ENCODE results near the gene SYNGR4. TPM values are rescaled to one million over a fixed set of nuclear protein-coding genes. Genes with fewer than 3 reads are reported as not detected.

SYNGR4 gene
- polyA plus RNA-seq, 1 donor (not counting 4 experiments of a cell fraction or from before 2014, with no cell fraction given) = not detected

DNA sequence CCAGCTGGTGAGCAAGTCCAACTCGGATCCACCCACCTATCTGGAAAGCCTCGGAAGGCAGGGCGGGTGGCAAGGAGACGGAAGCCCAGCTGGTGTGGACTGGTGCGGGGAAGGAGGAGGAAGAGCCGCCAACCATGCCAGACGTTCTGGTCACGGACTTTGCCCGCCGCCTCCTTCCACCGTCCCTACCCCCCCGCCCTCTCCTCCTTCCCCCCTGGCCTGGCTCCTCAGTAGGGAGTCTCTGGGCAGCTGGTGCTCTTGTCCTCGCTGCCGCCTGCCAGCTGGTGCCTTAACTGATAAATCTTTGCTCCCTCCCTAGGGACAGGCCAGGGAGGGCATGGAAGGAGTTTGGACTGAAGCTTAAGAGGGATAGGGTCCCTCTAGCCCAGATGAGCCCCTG, 4.8 kb downstream of the SYNGR4 start:
- Histone ChIP-seq H3K9me3 (ENCODE audit: control insufficient read depth, low read depth, low read length) (no peaks in the 10 kb centered on the region), H3K9me1 (ENCODE audit: control insufficient read depth, extremely low read depth, insufficient read depth, low read length) (no peaks in the 10 kb centered on the region), H3K4me1 (ENCODE audit: control insufficient read depth, extremely low read depth, insufficient read depth, low read length) (no peaks in the 10 kb centered on the region), H3K9ac (ENCODE audit: control insufficient read depth, extremely low read depth, insufficient read depth, low read length) (no peak overlapping the region), H2AFZ (ENCODE audit: control insufficient read depth, low read length) (no peak overlapping the region), H3K27ac (ENCODE audit: control insufficient read depth, insufficient read depth, low read length) (no peak overlapping the region), H3K4me3 (ENCODE audit: control insufficient read depth in 2 of 3, extremely low read depth in 1 of 3, insufficient read depth in 2 of 3, low read depth in 1 of 3, low read length in 3 of 3) (no peak overlapping the region), H3K27me3 (ENCODE audit: control insufficient read depth, extremely low read depth, insufficient read depth, low read length) (no peaks in the 10 kb centered on the region), H3K79me2 (ENCODE audit: control insufficient read depth, insufficient read depth, low read length) (no peaks in the 10 kb centered on the region), H3K4me2 (ENCODE audit: control insufficient read depth, extremely low read depth, insufficient read depth, low read depth, low read length) (no peak overlapping the region), H4K20me1 (ENCODE audit: control insufficient read depth, extremely low read depth, insufficient read depth, low read length) (no peaks in the 10 kb centered on the region), H3K36me3 (ENCODE audit: control insufficient read depth in 2 of 2, extremely low read depth in 1 of 2, insufficient read depth in 2 of 2, low read length in 2 of 2) (no peaks in the 10 kb centered on the region)
- dilution Hi-C loops (cut with MboI; ENCODE audit: extremely low pct_ligation_motif_present, low sequenced_read_pairs) = no loop called here
- TF ChIP-seq EZH2 (IDR thresholded peaks at IDR 0.05; ENCODE audit: low read length) = no peak
- TF ChIP-seq, protein P1, sequence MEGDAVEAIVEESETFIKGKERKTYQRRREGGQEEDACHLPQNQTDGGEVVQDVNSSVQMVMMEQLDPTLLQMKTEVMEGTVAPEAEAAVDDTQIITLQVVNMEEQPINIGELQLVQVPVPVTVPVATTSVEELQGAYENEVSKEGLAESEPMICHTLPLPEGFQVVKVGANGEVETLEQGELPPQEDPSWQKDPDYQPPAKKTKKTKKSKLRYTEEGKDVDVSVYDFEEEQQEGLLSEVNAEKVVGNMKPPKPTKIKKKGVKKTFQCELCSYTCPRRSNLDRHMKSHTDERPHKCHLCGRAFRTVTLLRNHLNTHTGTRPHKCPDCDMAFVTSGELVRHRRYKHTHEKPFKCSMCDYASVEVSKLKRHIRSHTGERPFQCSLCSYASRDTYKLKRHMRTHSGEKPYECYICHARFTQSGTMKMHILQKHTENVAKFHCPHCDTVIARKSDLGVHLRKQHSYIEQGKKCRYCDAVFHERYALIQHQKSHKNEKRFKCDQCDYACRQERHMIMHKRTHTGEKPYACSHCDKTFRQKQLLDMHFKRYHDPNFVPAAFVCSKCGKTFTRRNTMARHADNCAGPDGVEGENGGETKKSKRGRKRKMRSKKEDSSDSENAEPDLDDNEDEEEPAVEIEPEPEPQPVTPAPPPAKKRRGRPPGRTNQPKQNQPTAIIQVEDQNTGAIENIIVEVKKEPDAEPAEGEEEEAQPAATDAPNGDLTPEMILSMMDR (optimal IDR thresholded peaks at IDR 0.05 in 1 of 3, IDR thresholded peaks at IDR 0.05 in 1 of 3, conservative IDR thresholded peaks at IDR 0.05 in 1 of 3; ENCODE audit: extremely low read depth in 1 of 3, insufficient read depth in 2 of 3, low read length in 3 of 3) = no peak
- no peak for DNase-seq (ENCODE audit: low read depth, low spot score)
- FAIRE-seq = no peak

DNA sequence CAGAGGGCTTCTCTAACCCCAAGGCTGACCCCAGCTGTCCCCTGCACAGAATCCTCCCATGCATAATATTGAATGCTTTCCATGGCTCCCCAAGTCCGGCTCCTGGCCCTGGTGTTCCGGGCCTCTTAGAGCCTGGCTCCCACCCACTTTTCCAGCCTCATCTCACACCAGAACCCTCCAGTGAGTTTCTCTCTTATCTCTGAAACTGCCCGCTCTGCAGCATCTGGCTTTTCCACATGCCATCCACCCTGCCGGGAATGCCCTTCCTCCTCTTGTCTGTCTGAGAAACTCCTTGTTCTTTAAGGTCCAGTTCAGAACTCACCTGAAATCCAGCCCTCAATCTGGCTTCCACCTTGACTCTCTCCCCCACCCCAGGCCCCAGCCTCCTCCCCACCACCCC, 6.8 kb downstream of the SYNGR4 start:
- H3K9me3 ChIP-seq (ENCODE audit: control insufficient read depth, low read depth, low read length) = no peaks in the 10 kb centered on the region
- no peaks in the 10 kb centered on the region for H4K20me1 ChIP-seq (ENCODE audit: control insufficient read depth, extremely low read depth, insufficient read depth, low read length)
- dilution Hi-C loops (cut with MboI; ENCODE audit: extremely low pct_ligation_motif_present, low sequenced_read_pairs) = no loop called here
- H3K36me3 ChIP-seq (ENCODE audit: control insufficient read depth in 2 of 2, extremely low read depth in 1 of 2, insufficient read depth in 2 of 2, low read length in 2 of 2) = no peaks in the 10 kb centered on the region
- FAIRE-seq (no peak), DNase-seq (ENCODE audit: low read depth, low spot score) (no peak)
- H3K4me1 ChIP-seq (ENCODE audit: control insufficient read depth, extremely low read depth, insufficient read depth, low read length) = no peaks in the 10 kb centered on the region
- no peaks in the 10 kb centered on the region for H3K27me3 ChIP-seq (ENCODE audit: control insufficient read depth, extremely low read depth, insufficient read depth, low read length)
- no peaks in the 10 kb centered on the region for H3K9me1 ChIP-seq (ENCODE audit: control insufficient read depth, extremely low read depth, insufficient read depth, low read length)
- no peak overlapping the region for H3K4me3 ChIP-seq (ENCODE audit: control insufficient read depth in 2 of 3, extremely low read depth in 1 of 3, insufficient read depth in 2 of 3, low read depth in 1 of 3, low read length in 3 of 3)
- no peaks in the 10 kb centered on the region for H3K79me2 ChIP-seq (ENCODE audit: control insufficient read depth, insufficient read depth, low read length)
- no peak overlapping the region for H2AFZ ChIP-seq (ENCODE audit: control insufficient read depth, low read length)
- H3K9ac ChIP-seq (ENCODE audit: control insufficient read depth, extremely low read depth, insufficient read depth, low read length) = no peak overlapping the region
- TF ChIP-seq, protein P1 (optimal IDR thresholded peaks at IDR 0.05 in 1 of 3, IDR thresholded peaks at IDR 0.05 in 1 of 3, conservative IDR thresholded peaks at IDR 0.05 in 1 of 3; ENCODE audit: extremely low read depth in 1 of 3, insufficient read depth in 2 of 3, low read length in 3 of 3) = no peak
- no peak for TF ChIP-seq EZH2 (IDR thresholded peaks at IDR 0.05; ENCODE audit: low read length)
- H3K27ac ChIP-seq (ENCODE audit: control insufficient read depth, insufficient read depth, low read length) = no peak overlapping the region
- no peak overlapping the region for H3K4me2 ChIP-seq (ENCODE audit: control insufficient read depth, extremely low read depth, insufficient read depth, low read depth, low read length)

Measured in keratinocyte (primary cell).